HFFc6 (cell line): Measurements from ENCODE around the gene HTATSF1. TPM values are rescaled to one million over a fixed set of nuclear protein-coding genes. Genes with fewer than 3 reads are reported as not detected.
A peak's percentile ranks its signal among the peaks of the same experiment; 100 is the strongest.

Experiments used
- DNase-seq: peaks from one replicate; pipeline ENCODE4 v3.0.0-alpha.2; 2018
- H3K27ac Mint-ChIP-seq: 2 replicates; pipeline ENCODE4 v1.8.0; 2020; ENCODE audit warnings: mild to moderate bottlenecking, mixed read lengths
- H3K27me3 Mint-ChIP-seq: 2 replicates; pipeline ENCODE4 v1.8.0; 2021; ENCODE audit warnings: mild to moderate bottlenecking, moderate library complexity, mixed read lengths; ENCODE audit not compliant: insufficient read depth
- H3K36me3 Mint-ChIP-seq: 2 replicates; pipeline ENCODE4 v1.8.0; 2021; ENCODE audit warnings: low read depth, mixed read lengths
- H3K4me1 Mint-ChIP-seq: 2 replicates; pipeline ENCODE4 v1.8.0; 2020; ENCODE audit warnings: low read depth, mixed read lengths
- H3K4me3 Mint-ChIP-seq: 2 replicates; pipeline ENCODE4 v1.8.0; 2020; ENCODE audit warnings: mild to moderate bottlenecking, moderate library complexity, mixed read lengths
- H3K9me3 Mint-ChIP-seq: 2 replicates; pipeline ENCODE4 v1.8.0; 2020; ENCODE audit warnings: mild to moderate bottlenecking, mixed read lengths
- CTCF ChIP-seq: fragments of 200-600 bp; sonication (generic); IDR thresholded peaks from 2 replicates; pipeline ENCODE4 v1.5.0; 2021; ENCODE audit warnings: antibody characterized with exemption, mild to moderate bottlenecking
- total RNA-seq, 6 experiments: library from RNA; stranded (reverse); fragmentation: NEBNext Ultra II Directional; extraction: Animal tissue kit (Norgen Biotek cat#: 25700); gene quantifications; 2 replicates in 1 of 6; 3 replicates in 5 of 6; pipeline ENCODE4 v1.2.3, GENCODE V29; 2021

HTATSF1 gene
- total RNA-seq, 6 experiments from 2014 or later, result 31.9 to 37.7 (median 33.0) TPM

GRCh38 chrX:136496186-136496763, 1.1 kb upstream of the HTATSF1 start:
- H3K9me3 Mint-ChIP-seq, result no peaks in the 10 kb centered on the region
- no peak for TF ChIP-seq CTCF
- DNase-seq, result no peak
- H3K27me3 Mint-ChIP-seq, result peaks cover 3% of the 10 kb centered on the region; the same call in 1 of the 2 replicates
- H3K27ac Mint-ChIP-seq, result peak overlapping the region; percentile 91
- H3K36me3 Mint-ChIP-seq, result no peaks in the 10 kb centered on the region
- H3K4me1 Mint-ChIP-seq, result peaks cover 11% of the 10 kb centered on the region; the same call in 1 of the 2 replicates
- H3K4me3 Mint-ChIP-seq, result peak overlapping the region; percentile 94

- Mint-ChIP-seq H3K36me3 (no peaks in the 10 kb centered on the region), H3K27ac (peak overlapping the region; percentile 91)
These were observed 432 bp upstream of the HTATSF1 start for GRCh38 chrX:136496764-136497555.

DNA sequence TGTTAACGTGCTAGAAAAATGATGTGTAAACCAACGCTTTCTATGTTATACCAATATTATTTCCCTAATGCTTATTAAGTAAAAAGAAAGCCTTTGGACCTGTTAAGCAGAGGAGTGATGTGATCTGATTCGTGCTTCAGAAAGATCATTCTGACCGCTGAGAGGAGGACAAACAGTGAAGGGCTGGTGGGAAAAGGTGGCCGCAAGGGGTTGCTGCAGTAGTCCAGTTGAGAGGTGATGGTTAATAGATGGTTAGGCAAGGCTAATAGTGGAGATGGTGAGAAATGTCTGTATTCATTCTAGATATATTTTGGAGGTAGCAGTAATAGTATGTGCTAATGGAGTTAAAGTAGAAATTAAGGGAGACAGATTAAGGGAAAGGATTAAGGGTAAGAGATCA, 21.7 kb downstream of the HTATSF1 start:
- peaks cover 2% of the 10 kb centered on the region; the same call in 1 of the 2 replicates for H3K27me3 Mint-ChIP-seq
- no peak overlapping the region for H3K27ac Mint-ChIP-seq
- DNase-seq, result no peak
- no peaks in the 10 kb centered on the region for H3K9me3 Mint-ChIP-seq
- no peaks in the 10 kb centered on the region for H3K4me1 Mint-ChIP-seq
- H3K4me3 Mint-ChIP-seq, result no peak overlapping the region
- TF ChIP-seq CTCF, result no peak
- H3K36me3 Mint-ChIP-seq, result no peaks in the 10 kb centered on the region

More at GRCh38 chrX:136496764-136497555, 432 bp upstream of the HTATSF1 start:
- peak overlapping the region; percentile 94 for H3K4me3 Mint-ChIP-seq
- TF ChIP-seq CTCF, result peak; percentile 23
- peaks cover 1% of the 10 kb centered on the region; the same call in 1 of the 2 replicates for H3K27me3 Mint-ChIP-seq
- peak; percentile 74 for DNase-seq
- peaks cover 11% of the 10 kb centered on the region; the same call in 1 of the 2 replicates for H3K4me1 Mint-ChIP-seq
- no peaks in the 10 kb centered on the region for H3K9me3 Mint-ChIP-seq

GRCh38 chrX:136523770-136524169, 26.4 kb downstream of the HTATSF1 start:
- H3K27ac Mint-ChIP-seq, result no peak overlapping the region

More at GRCh38 chrX:136523770-136524169, 26.4 kb downstream of the HTATSF1 start:
- DNase-seq, result no peak
- H3K4me1 Mint-ChIP-seq, result peaks cover 13% of the 10 kb centered on the region
- H3K4me3 Mint-ChIP-seq, result no peak overlapping the region
- H3K27me3 Mint-ChIP-seq, result peaks cover 6% of the 10 kb centered on the region; the same call in 1 of the 2 replicates
- no peaks in the 10 kb centered on the region for H3K9me3 Mint-ChIP-seq
- TF ChIP-seq CTCF, result no peak
- H3K36me3 Mint-ChIP-seq, result no peaks in the 10 kb centered on the region
